Pancreas (tissue), 10 donors: ENCODE results near the gene NET1. TPM values are rescaled to one million over a fixed set of nuclear protein-coding genes. Genes with fewer than 3 reads are reported as not detected.

Experiments
- ATAC-seq, 4 donors: fragments of 200-7000 bp; cut with Tn5 transposase; one replicate each; pipeline versions ENCODE4 v1.8.0 to v1.9.1; 2020; ENCODE audit warnings: mild to moderate bottlenecking in 4 of 4, moderate library complexity in 4 of 4
- DNase-seq, 6 donors: peaks; one replicate each; pipeline ENCODE4 v3.0.0-alpha.2; 2020
- FAIRE-seq: peaks from 2 replicates; lab custom pipeline; 2012; peaks lifted over from hg19 to GRCh38; lab: Jason Lieb, UNC
- H3K27ac ChIP-seq, 4 donors: fragments of 200-600 bp; sonication (generic); 1 replicate in 3 of 4; 2 replicates in 1 of 4; pipeline versions ENCODE4 v1.5.0 to v1.8.0; 2020
- H3K27me3 ChIP-seq, 4 donors: fragments of 200-600 bp; one replicate each; pipeline ENCODE4 v1.8.0; 2021
- H3K36me3 ChIP-seq, 3 donors: fragments of 200-600 bp; sonication (generic) in 1 of 3; one replicate each; pipeline versions ENCODE4 v1.5.0 to v1.8.0; 2020 to 2021
- H3K4me1 ChIP-seq, 3 donors: fragments of 200-600 bp; one replicate each; pipeline ENCODE4 v1.8.0; 2021
- H3K4me3 ChIP-seq, 4 donors: fragments of 200-600 bp; sonication (generic) in 2 of 4; one replicate each; pipeline versions ENCODE4 v1.5.0 to v1.8.0; 2020 to 2021
- H3K9me3 ChIP-seq, 4 donors: fragments of 200-600 bp; one replicate each; pipeline ENCODE4 v1.8.0; 2021
- WGBS, 2 donors: extraction: QIAGEN DNeasy Blood & Tissue Kit; methylation state at CpG; one replicate each; pipeline ENCODE4 v1.1.7; 2013; 5-methylcytosine and 5-hydroxymethylcytosine counted together
- intact Hi-C, 3 donors: fragments of 100-400 bp; cut with DNase I; formaldehyde crosslinking; loops; one replicate each; pipeline versions ENCODE4 v1.11.1 to v1.14.2; 2022
- polyA plus RNA-seq, 2 donors: library from polyadenylated mRNA; stranded (reverse); fragments of 200-250 nt; gene quantifications; one replicate each; pipeline ENCODE4 v1.2.3, GENCODE V29; 2013
- total RNA-seq, 6 donors: library from RNA; stranded (reverse); fragmentation: NEBNext Ultra II Directional in 4 of 6; extraction: Animal tissue kit (Norgen Biotek cat#: 25700) in 4 of 6; gene quantifications; one replicate each; pipeline versions ENCODE4 v1.2.1 to v1.2.4, GENCODE V29; 2021 to 2023
- TF ChIP-seq, protein P1 (sequence below), 4 donors: fragments of 200-600 bp; sonication (generic) in 3 of 4; IDR thresholded peaks; one replicate each; pipeline versions ENCODE4 v1.5.0 to v1.8.0; 2021; ENCODE audit warnings: antibody characterized with exemption in 4 of 4
- donor health status: healthy with polysubstance abuse.
- donor health status: DM: no; HTN: no; CAD: no; lungs with moderate emphysema.
- donor health status: DM: no; HTN: no; CAD: no.
- donor health status: control.
- donor health status: control.
- donor health status: Bipolar disorder and iron deficiency.
- donor health status: DM: yes; HTN: yes; CAD: no.
- donor health status: DM: no; HTN: no; CAD: no.
- donor health status: DM: no; HTN: no; CAD: no.
- donor health status: DM: yes; HTN: yes; CAD: no.

NET1 gene
- total and polyA plus RNA-seq, 8 donors, result 13.0 to 68.0 (median 37.0) TPM

DNA sequence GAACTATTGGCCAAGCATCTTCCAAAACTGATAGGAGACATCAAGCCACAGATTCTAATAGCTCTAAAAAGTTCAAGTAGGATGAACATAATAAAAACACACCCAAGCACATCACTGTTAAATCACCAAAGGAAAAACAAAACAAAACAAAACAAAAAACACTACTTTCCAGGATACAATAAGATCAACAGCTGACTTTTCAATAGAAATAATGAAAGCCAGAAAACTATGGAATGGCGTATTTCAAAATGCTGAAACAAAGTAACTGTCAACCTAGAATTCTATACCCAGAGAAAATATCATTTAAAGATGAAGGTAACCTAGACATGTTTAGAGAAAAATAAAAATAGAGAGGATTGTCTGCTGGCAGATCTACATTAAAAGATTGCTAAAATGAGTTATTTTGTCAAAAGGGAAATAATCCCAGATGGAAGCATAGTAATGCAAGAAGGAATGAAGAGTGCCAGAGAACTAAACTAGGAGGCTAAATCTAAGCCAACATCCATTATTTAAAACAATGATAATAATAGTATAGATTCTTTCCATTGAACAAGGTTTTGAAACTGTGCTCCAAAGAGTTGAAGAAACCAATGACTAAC is 21.7 kb upstream of the NET1 start:
- no peaks in the 10 kb centered on the region for H3K4me1 ChIP-seq
- no peaks in the 10 kb centered on the region for H3K36me3 ChIP-seq
- ATAC-seq, result no peak
- no peaks in the 10 kb centered on the region for H3K9me3 ChIP-seq
- FAIRE-seq, result no peak
- H3K4me3 ChIP-seq, result no peak overlapping the region
- no peak overlapping the region for H3K27ac ChIP-seq
- no peaks in the 10 kb centered on the region for H3K27me3 ChIP-seq
- WGBS, 2 donors, result 97 to 98% methylated on average over 1 of the region's 1 CpG
- TF ChIP-seq, protein P1, sequence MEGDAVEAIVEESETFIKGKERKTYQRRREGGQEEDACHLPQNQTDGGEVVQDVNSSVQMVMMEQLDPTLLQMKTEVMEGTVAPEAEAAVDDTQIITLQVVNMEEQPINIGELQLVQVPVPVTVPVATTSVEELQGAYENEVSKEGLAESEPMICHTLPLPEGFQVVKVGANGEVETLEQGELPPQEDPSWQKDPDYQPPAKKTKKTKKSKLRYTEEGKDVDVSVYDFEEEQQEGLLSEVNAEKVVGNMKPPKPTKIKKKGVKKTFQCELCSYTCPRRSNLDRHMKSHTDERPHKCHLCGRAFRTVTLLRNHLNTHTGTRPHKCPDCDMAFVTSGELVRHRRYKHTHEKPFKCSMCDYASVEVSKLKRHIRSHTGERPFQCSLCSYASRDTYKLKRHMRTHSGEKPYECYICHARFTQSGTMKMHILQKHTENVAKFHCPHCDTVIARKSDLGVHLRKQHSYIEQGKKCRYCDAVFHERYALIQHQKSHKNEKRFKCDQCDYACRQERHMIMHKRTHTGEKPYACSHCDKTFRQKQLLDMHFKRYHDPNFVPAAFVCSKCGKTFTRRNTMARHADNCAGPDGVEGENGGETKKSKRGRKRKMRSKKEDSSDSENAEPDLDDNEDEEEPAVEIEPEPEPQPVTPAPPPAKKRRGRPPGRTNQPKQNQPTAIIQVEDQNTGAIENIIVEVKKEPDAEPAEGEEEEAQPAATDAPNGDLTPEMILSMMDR (IDR thresholded peaks at IDR 0.05), result no peak
- intact Hi-C loops, result no loop called here
- no peak for DNase-seq

DNA sequence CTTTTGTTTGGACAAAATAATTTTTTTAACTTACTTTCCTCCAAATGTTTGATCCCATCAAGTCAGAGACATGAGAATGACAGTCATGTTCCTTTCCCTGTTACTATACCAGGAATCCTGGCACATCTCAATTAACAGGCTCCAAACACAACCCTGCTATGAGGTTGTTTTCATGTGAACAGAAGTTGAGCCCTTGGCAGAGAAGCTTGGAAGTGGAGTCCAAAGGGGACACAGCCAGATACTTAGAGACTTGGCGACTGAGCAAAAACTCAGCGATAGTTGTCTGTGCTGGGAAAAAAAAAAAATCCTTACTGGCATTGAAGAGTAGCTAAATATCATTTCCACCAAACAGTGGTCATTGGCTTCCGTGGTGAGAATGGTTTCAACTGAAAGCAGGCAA is 20.6 kb upstream of the NET1 start:
- intact Hi-C loops, result no loop called here
- DNase-seq (no peak), FAIRE-seq (no peak), ATAC-seq (no peak)
- H3K36me3 ChIP-seq, result no peaks in the 10 kb centered on the region
- H3K4me3 ChIP-seq, result no peak overlapping the region
- H3K27me3 ChIP-seq, result no peaks in the 10 kb centered on the region
- TF ChIP-seq, protein P1 (IDR thresholded peaks at IDR 0.05), result no peak
- 86 to 92% methylated on average over 3 of the region's 3 CpGs for WGBS, 2 donors
- no peaks in the 10 kb centered on the region for H3K4me1 ChIP-seq
- H3K9me3 ChIP-seq, result no peaks in the 10 kb centered on the region
- H3K27ac ChIP-seq, result no peak overlapping the region

DNA sequence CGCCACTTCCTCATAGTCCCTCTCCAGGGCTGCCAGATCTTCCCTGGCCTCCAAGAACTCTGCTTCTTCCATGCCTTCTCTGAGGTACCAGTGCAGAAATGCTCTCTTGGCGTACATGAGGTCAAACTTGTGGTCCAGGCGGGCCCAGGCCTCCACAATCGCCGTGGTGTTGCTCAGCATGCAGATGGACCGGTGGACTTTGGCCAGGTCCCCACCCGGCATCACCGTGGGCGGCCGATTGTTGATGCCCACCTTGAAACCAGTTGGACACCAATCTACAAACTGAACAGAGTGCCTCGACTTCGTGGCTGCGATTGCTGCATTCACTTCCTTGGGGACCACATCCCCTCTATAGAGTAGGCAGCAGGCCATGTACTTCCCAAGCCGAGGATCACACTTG is 18.8 kb upstream of the NET1 start:
- Histone ChIP-seq H3K36me3 (no peaks in the 10 kb centered on the region), H3K9me3 (no peaks in the 10 kb centered on the region), H3K27me3 (no peaks in the 10 kb centered on the region), H3K4me1 (no peaks in the 10 kb centered on the region), H3K27ac (no peak overlapping the region), H3K4me3 (no peak overlapping the region)
- intact Hi-C loops, result no loop called here
- no peak for FAIRE-seq
- WGBS, 2 donors, result 88 to 91% methylated on average over 14 of the region's 14 CpGs
- no peak for DNase-seq
- TF ChIP-seq, protein P1 (IDR thresholded peaks at IDR 0.05), result no peak
- no peak for ATAC-seq

DNA sequence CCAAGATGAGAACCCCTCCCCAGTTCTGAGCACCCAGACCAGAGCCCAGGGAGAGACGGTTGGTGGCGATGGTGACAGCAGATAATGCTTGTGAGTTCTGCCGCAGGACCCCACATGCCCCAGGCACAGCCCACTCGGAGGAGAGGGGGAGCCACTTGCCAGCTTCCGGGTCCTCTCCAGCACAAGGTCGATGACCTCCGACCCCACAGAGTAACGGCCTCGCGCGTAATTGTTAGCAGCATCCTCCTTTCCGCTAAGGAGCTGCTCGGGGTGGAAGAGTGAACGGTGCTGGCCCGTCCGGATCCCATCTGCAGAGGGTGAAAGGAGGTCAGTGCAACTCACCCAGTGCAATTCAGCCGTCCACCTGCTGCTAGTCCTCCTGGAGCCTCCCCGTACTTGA is 17.2 kb upstream of the NET1 start:
- WGBS, 2 donors, result 87% methylated on average over 18 of the region's 18 CpGs
- TF ChIP-seq, protein P1 (IDR thresholded peaks at IDR 0.05), result no peak
- no peaks in the 10 kb centered on the region for H3K36me3 ChIP-seq
- H3K27ac ChIP-seq, result no peak overlapping the region
- FAIRE-seq (no peak), ATAC-seq (no peak), DNase-seq (no peak)
- no peak overlapping the region for H3K4me3 ChIP-seq
- H3K9me3 ChIP-seq, result no peaks in the 10 kb centered on the region
- H3K4me1 ChIP-seq, result no peaks in the 10 kb centered on the region
- intact Hi-C loops, result no loop called here
- H3K27me3 ChIP-seq, result no peaks in the 10 kb centered on the region

DNA sequence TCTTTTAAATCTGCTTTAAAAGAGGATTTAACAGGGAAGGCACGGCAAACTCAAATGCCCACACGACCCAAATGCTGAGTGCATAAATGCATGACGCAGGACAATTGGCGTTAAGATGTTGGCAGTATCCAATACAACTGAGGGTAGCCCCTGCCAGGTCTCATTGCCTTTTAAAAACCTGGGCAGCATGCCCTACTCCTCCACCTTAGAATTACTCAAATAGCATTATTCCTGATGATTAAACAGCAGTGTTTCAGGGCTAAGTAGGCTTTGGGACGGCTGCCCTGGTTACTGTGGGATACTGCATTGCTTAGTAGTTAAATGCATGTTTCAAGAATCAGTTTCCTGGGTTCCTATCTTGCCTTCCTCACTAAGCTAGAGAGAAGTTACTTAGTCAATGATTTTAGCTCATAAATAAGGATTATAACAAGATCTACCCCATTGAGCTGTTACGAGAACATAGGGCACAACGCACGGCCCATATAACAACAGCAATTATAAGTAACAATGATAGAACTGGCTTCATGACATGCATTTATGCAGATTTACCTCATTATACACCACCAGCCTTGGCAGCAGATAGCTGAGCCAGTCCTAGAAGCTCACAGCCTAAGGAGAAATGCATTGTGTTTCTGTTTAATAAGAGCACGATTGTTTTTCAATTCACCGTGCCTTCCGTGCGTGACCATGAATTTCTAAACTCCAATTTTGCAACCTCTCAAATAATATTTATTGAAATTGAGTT is 15.6 kb upstream of the NET1 start:
- Histone ChIP-seq H3K4me3 (no peak overlapping the region), H3K27ac (no peak overlapping the region), H3K4me1 (no peaks in the 10 kb centered on the region), H3K9me3 (no peaks in the 10 kb centered on the region), H3K27me3 (no peaks in the 10 kb centered on the region), H3K36me3 (no peaks in the 10 kb centered on the region)
- DNase-seq (no peak), ATAC-seq (peak in 2 of 4 donors; percentile 36 to 65), FAIRE-seq (no peak)
- intact Hi-C loops, result no loop called here
- TF ChIP-seq, protein P1 (IDR thresholded peaks at IDR 0.05), result no peak
- WGBS, 2 donors, result 88 to 93% methylated on average over 12 of the region's 12 CpGs
